ENCODE data around the gene CBLC.

DNA sequence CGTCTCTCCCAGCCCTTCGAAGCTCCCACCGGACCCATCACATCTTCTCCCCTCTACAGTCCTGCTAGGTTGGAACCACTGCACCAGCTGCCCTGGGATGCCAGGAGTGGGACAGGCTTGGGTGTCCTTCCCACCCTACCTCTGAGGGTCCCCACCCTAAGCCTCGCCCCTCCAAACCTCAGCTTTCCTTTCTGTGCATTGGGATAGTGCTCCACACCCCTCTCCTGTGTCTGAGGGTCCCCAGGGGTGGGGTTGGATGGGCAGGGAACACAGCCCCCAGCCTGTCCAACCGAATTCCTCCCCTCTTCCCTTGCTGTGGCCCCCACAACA is 31.1 kb upstream of the CBLC start:
- TF ChIP-seq, protein P1, sequence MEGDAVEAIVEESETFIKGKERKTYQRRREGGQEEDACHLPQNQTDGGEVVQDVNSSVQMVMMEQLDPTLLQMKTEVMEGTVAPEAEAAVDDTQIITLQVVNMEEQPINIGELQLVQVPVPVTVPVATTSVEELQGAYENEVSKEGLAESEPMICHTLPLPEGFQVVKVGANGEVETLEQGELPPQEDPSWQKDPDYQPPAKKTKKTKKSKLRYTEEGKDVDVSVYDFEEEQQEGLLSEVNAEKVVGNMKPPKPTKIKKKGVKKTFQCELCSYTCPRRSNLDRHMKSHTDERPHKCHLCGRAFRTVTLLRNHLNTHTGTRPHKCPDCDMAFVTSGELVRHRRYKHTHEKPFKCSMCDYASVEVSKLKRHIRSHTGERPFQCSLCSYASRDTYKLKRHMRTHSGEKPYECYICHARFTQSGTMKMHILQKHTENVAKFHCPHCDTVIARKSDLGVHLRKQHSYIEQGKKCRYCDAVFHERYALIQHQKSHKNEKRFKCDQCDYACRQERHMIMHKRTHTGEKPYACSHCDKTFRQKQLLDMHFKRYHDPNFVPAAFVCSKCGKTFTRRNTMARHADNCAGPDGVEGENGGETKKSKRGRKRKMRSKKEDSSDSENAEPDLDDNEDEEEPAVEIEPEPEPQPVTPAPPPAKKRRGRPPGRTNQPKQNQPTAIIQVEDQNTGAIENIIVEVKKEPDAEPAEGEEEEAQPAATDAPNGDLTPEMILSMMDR (IDR thresholded peaks at IDR 0.05; ENCODE audit: poor library complexity), result no peak
- TF ChIP-seq EZH2phosphoT487 (IDR thresholded peaks at IDR 0.05; ENCODE audit: low read depth, severe bottlenecking, unreplicated experiment), result no peak

Measured in hepatocyte (in vitro differentiated cells).